Measurements from ENCODE around the gene TEX19.
"Not testable (repeated sequence)": the region's sequence is repeated elsewhere in the genome, so short reads cannot be mapped to it uniquely, and the experiment has no call there.

Gene TEX19

DNA sequence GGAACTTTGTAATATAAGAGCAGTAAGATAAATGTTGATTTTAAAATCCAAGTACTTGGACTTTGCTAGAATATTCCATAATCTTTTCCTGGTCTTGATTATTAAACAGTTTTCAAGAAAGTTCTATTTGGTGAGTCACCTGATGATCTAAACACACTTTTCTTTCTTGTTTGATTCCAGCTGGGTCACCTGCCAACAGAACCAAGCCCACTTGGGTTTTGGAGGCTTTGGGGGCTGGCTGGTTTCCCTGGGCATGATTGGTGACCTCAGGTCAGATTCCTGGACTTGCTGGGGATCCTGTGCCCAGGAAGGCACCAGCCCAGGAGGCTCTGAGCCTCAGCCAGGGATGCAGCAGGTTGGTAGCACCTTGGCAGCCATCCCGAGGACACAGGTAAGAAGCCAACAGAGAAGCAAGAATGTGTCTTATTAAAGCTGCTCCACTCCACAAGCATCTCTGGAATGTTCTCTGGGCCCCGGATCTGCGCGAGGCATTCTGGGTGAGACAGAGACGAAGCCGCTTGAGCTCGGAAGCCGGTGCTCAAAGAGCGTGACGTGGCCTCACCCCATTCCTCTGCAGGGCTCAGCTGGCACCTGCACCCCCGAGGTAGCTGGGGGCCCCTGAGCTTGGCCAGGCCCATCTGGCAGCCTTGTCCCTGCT lies 3.1 kb upstream of the TEX19 start:
- ChIA-PET CTCF (interaction anchor here (0.9 to 1.2 kb wide), 3 partner anchors 11 to 46 kb away, joined by 3 to 4 read pairs (median 4); no protein-coding TSS in a partner anchor), POLR2A (no interaction called here)
- DNase-seq (ENCODE audit: extremely low spot score), result no peak
- TF ChIP-seq, protein P1, sequence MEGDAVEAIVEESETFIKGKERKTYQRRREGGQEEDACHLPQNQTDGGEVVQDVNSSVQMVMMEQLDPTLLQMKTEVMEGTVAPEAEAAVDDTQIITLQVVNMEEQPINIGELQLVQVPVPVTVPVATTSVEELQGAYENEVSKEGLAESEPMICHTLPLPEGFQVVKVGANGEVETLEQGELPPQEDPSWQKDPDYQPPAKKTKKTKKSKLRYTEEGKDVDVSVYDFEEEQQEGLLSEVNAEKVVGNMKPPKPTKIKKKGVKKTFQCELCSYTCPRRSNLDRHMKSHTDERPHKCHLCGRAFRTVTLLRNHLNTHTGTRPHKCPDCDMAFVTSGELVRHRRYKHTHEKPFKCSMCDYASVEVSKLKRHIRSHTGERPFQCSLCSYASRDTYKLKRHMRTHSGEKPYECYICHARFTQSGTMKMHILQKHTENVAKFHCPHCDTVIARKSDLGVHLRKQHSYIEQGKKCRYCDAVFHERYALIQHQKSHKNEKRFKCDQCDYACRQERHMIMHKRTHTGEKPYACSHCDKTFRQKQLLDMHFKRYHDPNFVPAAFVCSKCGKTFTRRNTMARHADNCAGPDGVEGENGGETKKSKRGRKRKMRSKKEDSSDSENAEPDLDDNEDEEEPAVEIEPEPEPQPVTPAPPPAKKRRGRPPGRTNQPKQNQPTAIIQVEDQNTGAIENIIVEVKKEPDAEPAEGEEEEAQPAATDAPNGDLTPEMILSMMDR (IDR thresholded peaks at IDR 0.05; ENCODE audit: control extremely low read depth, extremely low read depth, low read depth, missing control alignments), result no peak

DNA sequence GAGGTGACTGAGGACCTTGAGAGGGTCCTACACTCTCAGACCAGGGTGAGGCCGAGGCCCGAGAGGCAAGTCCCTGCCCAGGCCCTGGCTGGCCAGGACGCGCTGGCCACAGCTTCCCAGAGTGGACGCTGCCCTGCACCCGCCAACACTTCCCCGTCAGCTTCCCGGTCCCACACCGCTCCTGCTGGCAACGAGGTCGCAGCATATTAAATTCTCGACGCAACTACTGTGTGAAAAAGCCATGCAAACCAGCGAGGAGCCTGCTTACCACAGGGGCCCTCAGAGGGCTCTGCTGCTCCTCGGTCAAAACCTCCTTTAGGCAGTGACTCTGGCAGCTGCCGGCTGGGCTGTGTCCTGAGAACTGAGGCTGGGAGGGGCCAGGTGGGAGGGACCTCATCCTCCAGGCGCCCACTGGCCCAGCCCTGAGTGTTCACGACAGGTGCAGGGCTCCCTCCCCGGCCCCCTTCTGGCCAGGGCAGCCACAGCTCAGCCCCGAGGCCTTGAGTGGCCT lies 2.1 kb upstream of the TEX19 start:
- DNase-seq (ENCODE audit: extremely low spot score), result no peak
- TF ChIP-seq, protein P1 (IDR thresholded peaks at IDR 0.05; ENCODE audit: control extremely low read depth, extremely low read depth, low read depth, missing control alignments), result no peak
- ChIA-PET CTCF (interaction anchor here (0.9 to 2.6 kb wide), 6 partner anchors 8 to 53 kb away, joined by 3 to 9 read pairs (median 4); no protein-coding TSS in a partner anchor), POLR2A (no interaction called here)

DNA sequence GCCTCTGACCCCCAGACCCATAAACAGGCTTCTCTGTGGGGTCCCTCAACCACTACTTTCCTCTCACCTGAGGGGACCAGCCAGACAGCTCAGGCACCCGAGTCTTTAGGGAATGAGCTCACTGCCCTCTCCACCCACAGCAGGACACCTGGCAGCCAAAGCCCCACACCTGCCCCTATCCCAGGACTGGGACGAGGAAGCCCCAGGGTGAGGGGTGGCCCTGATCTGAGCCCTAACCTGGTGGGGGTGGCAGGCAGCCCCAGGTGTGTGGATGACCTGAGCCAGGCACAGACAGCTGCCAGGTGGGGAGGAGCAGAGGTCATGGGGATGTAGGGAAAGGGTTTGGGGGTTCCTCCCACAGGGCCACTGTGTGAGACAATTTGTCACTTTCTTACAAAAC lies 1.7 kb upstream of the TEX19 start:
- DNase-seq (ENCODE audit: extremely low spot score), result no peak
- POLR2A ChIA-PET, result no interaction called here
- TF ChIP-seq, protein P1 (IDR thresholded peaks at IDR 0.05; ENCODE audit: control extremely low read depth, extremely low read depth, low read depth, missing control alignments), result no peak
- CTCF ChIA-PET, result interaction anchor here (1.1 to 2.6 kb wide), 4 partner anchors 9 to 53 kb away, joined by 3 to 9 read pairs (median 4); no protein-coding TSS in a partner anchor

DNA sequence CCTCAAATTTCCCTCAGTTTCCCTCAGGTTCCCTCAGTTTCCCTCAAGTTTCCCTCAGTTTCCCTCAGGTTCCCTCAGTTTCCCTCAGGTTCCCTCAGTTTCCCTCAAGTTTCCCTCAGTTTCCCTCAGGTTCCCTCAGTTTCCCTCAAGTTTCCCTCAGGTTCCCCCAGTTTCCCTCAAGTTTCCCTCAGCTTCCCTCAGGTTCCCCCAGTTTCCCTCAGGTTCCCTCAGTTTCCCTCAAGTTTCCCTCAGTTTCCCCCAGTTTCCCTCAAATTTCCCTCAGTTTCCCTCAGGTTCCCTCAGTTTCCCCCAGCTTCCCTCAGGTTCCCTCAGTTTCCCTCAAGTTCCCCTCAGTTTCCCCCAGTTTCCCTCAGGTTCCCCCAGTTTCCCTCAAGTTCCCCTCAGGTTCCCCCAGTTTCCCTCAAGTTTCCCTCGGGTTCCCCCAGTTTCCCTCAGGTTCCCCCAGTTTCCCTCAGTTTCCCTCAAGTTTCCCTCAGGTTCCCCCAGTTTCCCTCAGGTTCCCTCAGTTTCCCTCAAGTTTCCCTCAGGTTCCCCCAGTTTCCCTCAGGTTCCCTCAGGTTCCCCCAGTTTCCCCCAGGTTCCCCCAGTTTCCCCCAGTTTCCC lies 516 bp downstream of the TEX19 start:
- DNase-seq (ENCODE audit: extremely low spot score); POLR2A ChIA-PET: not testable (repeated sequence)
- CTCF ChIA-PET, result interaction anchor here (2.6 kb wide), 1 partner anchor 11 kb away, joined by 9 read pairs; no protein-coding TSS in a partner anchor

DNA sequence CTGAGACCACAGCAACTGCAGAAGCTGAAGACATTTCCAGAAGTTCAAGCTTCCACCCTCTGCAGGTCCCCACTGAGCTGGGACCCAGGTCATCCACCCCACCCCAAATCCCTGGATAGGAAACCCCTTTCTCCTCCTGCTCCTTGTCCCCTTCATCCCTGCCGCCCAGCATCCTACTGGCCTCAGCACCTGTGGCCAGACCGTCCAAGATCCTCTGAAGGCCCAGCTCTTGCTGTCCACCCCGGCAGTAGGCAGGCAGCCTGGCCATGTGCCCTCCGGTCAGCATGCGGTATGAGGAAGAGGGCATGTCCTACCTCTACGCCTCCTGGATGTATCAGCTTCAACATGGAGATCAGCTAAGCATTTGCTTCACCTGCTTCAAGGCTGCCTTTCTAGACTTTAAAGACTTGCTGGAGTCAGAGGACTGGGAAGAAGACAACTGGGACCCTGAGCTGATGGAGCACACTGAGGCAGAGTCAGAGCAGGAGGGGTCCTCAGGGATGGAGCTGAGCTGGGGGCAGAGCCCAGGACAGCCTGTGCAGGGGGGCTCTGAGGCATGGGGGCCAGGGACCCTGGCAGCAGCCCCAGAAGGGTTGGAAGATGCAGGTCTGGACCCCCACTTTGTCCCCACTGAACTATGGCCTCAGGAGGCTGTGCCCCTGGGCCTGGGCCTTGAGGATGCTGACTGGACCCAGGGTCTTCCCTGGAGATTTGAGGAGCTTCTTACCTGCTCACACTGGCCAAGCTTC lies 3.0 kb downstream of the TEX19 start:
- POLR2A ChIA-PET, result no interaction called here

DNA sequence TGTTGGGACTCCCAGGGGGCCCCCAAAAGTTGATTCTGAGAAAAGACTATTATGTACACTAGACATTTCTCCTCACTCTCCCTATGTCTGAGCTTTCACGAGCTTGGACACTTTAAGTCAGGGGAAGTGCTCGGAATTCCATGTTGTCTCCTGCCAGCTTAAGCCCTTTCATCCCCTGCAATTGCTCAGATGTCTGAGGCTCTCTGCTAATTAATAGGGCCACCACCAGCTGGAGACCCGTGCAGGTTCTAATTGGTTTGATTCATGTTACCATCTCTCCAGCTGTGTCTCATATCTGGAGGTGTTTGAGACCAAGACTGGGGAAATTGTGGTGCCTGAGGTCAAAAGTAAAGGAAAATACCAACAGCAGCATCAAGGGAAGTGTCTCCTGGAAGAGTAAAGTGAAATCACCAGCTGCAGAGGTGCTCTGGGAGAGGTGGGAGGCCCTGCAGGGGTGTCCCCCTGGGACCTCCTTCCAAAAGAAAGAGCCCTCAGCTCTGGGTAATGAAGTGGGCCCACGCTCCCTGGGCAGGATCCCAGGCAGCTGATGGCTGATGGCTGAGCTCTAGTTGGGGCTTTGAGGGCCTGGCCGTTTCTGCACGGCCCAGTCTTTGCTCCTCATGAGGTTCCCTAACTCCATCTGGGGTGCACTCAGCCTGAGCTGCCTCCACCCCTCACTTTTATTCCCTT lies 6.7 kb downstream of the TEX19 start:
- DNase-seq (ENCODE audit: extremely low spot score), result no peak
- POLR2A ChIA-PET, result no interaction called here
- CTCF ChIA-PET, result interaction anchor here (0.9 to 2.3 kb wide), 7 partner anchors 9 to 189 kb away, joined by 3 to 9 read pairs (median 4); no protein-coding TSS in a partner anchor
- TF ChIP-seq, protein P1 (IDR thresholded peaks at IDR 0.05; ENCODE audit: control extremely low read depth, extremely low read depth, low read depth, missing control alignments), result no peak

More for the DNA sequence above, 3.0 kb downstream of the TEX19 start:
- no peak for DNase-seq (ENCODE audit: extremely low spot score)
- TF ChIP-seq, protein P1 (IDR thresholded peaks at IDR 0.05; ENCODE audit: control extremely low read depth, extremely low read depth, low read depth, missing control alignments), result no peak
- CTCF ChIA-PET, result interaction anchor here (0.8 to 3.2 kb wide), 6 partner anchors 8 to 165 kb away, joined by 3 to 14 read pairs (median 4); no protein-coding TSS in a partner anchor

Data from GM10248 (cell line).